ENCODE measurements around the gene MLXIP.
A peak's percentile ranks its signal among the peaks of the same experiment; 100 is the strongest.

Gene MLXIP

GRCh38 chr12:122078141-122079032 is at the start of gene MLXIP:
TSS of gene MLXIP (plus strand) at chr12:122078756. CDS start at chr12:122078854, 98 bp downstream.
- peak within 1 kb of the TSS; percentile 28 for H3K27ac ChIP-seq (ENCODE audit: low read depth, low read length)
- H3K9ac ChIP-seq (ENCODE audit: low read depth, low read length) = peak within 1 kb of the TSS; percentile 75; the same call in 1 of the 2 replicates
- H3K9me3 ChIP-seq (ENCODE audit: control insufficient read depth, insufficient read depth, low read length) = no peaks in the 10 kb centered on the region
- peak within 1 kb of the TSS; percentile 61 for H3K4me3 ChIP-seq (ENCODE audit: low read depth, low read length)
- no peaks in the 10 kb centered on the region for H3K36me3 ChIP-seq (ENCODE audit: control insufficient read depth, insufficient read depth, low read length)
- peaks cover 28% of the 10 kb centered on the region for H3K27me3 ChIP-seq (ENCODE audit: control insufficient read depth, insufficient read depth, low read length)
- H3K4me1 ChIP-seq (ENCODE audit: control insufficient read depth, insufficient read depth, low read length) = peaks cover 10% of the 10 kb centered on the region; the same call in 1 of the 2 replicates

- H3K9ac ChIP-seq (ENCODE audit: low read depth, low read length) = no peak overlapping the region
- no peaks in the 10 kb centered on the region for H3K36me3 ChIP-seq (ENCODE audit: control insufficient read depth, insufficient read depth, low read length)
- H3K27ac ChIP-seq (ENCODE audit: low read depth, low read length) = no peak overlapping the region
- H3K27me3 ChIP-seq (ENCODE audit: control insufficient read depth, insufficient read depth, low read length) = no peaks in the 10 kb centered on the region
- peaks cover 7% of the 10 kb centered on the region; the same call in 1 of the 2 replicates for H3K4me1 ChIP-seq (ENCODE audit: control insufficient read depth, insufficient read depth, low read length)
- H3K9me3 ChIP-seq (ENCODE audit: control insufficient read depth, insufficient read depth, low read length) = no peaks in the 10 kb centered on the region
- H3K4me3 ChIP-seq (ENCODE audit: low read depth, low read length) = no peak overlapping the region
Measured at GRCh38 chr12:122028905-122029560, 49.5 kb upstream of the MLXIP start.

- Histone ChIP-seq H3K9ac (ENCODE audit: low read depth, low read length) (no peak overlapping the region), H3K36me3 (ENCODE audit: control insufficient read depth, insufficient read depth, low read length) (no peaks in the 10 kb centered on the region), H3K4me1 (ENCODE audit: control insufficient read depth, insufficient read depth, low read length) (peaks cover 7% of the 10 kb centered on the region; the same call in 1 of the 2 replicates), H3K9me3 (ENCODE audit: control insufficient read depth, insufficient read depth, low read length) (no peaks in the 10 kb centered on the region), H3K4me3 (ENCODE audit: low read depth, low read length) (no peak overlapping the region), H3K27ac (ENCODE audit: low read depth, low read length) (no peak overlapping the region), H3K27me3 (ENCODE audit: control insufficient read depth, insufficient read depth, low read length) (no peaks in the 10 kb centered on the region)
Measured at GRCh38 chr12:122029620-122030423, 48.7 kb upstream of the MLXIP start.

- H3K4me3 ChIP-seq (ENCODE audit: low read depth, low read length) = no peak overlapping the region
- H3K27me3 ChIP-seq (ENCODE audit: control insufficient read depth, insufficient read depth, low read length) = no peaks in the 10 kb centered on the region
- no peaks in the 10 kb centered on the region for H3K9me3 ChIP-seq (ENCODE audit: control insufficient read depth, insufficient read depth, low read length)
- H3K36me3 ChIP-seq (ENCODE audit: control insufficient read depth, insufficient read depth, low read length) = peaks cover 5% of the 10 kb centered on the region; the same call in 1 of the 2 replicates
- no peak overlapping the region for H3K27ac ChIP-seq (ENCODE audit: low read depth, low read length)
- no peak overlapping the region for H3K9ac ChIP-seq (ENCODE audit: low read depth, low read length)
- H3K4me1 ChIP-seq (ENCODE audit: control insufficient read depth, insufficient read depth, low read length) = peaks cover 7% of the 10 kb centered on the region; the same call in 1 of the 2 replicates
Measured at GRCh38 chr12:122030424-122031035, 48.0 kb upstream of the MLXIP start.

GRCh38 chr12:122031342-122032216 is 47.0 kb upstream of the MLXIP start:
- Histone ChIP-seq H3K9ac (ENCODE audit: low read depth, low read length) (no peak overlapping the region), H3K4me1 (ENCODE audit: control insufficient read depth, insufficient read depth, low read length) (peaks cover 7% of the 10 kb centered on the region; the same call in 1 of the 2 replicates), H3K9me3 (ENCODE audit: control insufficient read depth, insufficient read depth, low read length) (no peaks in the 10 kb centered on the region), H3K36me3 (ENCODE audit: control insufficient read depth, insufficient read depth, low read length) (peaks cover 14% of the 10 kb centered on the region), H3K27me3 (ENCODE audit: control insufficient read depth, insufficient read depth, low read length) (no peaks in the 10 kb centered on the region), H3K4me3 (ENCODE audit: low read depth, low read length) (no peak overlapping the region), H3K27ac (ENCODE audit: low read depth, low read length) (no peak overlapping the region)

- Histone ChIP-seq H3K36me3 (ENCODE audit: control insufficient read depth, insufficient read depth, low read length) (peaks cover 22% of the 10 kb centered on the region), H3K9ac (ENCODE audit: low read depth, low read length) (no peak overlapping the region), H3K27ac (ENCODE audit: low read depth, low read length) (no peak overlapping the region), H3K27me3 (ENCODE audit: control insufficient read depth, insufficient read depth, low read length) (no peaks in the 10 kb centered on the region), H3K9me3 (ENCODE audit: control insufficient read depth, insufficient read depth, low read length) (no peaks in the 10 kb centered on the region), H3K4me1 (ENCODE audit: control insufficient read depth, insufficient read depth, low read length) (peaks cover 7% of the 10 kb centered on the region; the same call in 1 of the 2 replicates), H3K4me3 (ENCODE audit: low read depth, low read length) (no peak overlapping the region)
Measured at GRCh38 chr12:122032580-122032979, 46.0 kb upstream of the MLXIP start.

- H3K4me1 ChIP-seq (ENCODE audit: control insufficient read depth, insufficient read depth, low read length) = no peaks in the 10 kb centered on the region
- peaks cover 30% of the 10 kb centered on the region for H3K36me3 ChIP-seq (ENCODE audit: control insufficient read depth, insufficient read depth, low read length)
- no peak overlapping the region for H3K4me3 ChIP-seq (ENCODE audit: low read depth, low read length)
- no peak overlapping the region for H3K9ac ChIP-seq (ENCODE audit: low read depth, low read length)
- H3K27me3 ChIP-seq (ENCODE audit: control insufficient read depth, insufficient read depth, low read length) = no peaks in the 10 kb centered on the region
- no peak overlapping the region for H3K27ac ChIP-seq (ENCODE audit: low read depth, low read length)
- no peaks in the 10 kb centered on the region for H3K9me3 ChIP-seq (ENCODE audit: control insufficient read depth, insufficient read depth, low read length)
Measured at GRCh38 chr12:122035292-122035691, 43.3 kb upstream of the MLXIP start.

- Histone ChIP-seq H3K4me3 (ENCODE audit: low read depth, low read length) (no peak overlapping the region), H3K36me3 (ENCODE audit: control insufficient read depth, insufficient read depth, low read length) (peaks cover 30% of the 10 kb centered on the region), H3K27ac (ENCODE audit: low read depth, low read length) (no peak overlapping the region), H3K27me3 (ENCODE audit: control insufficient read depth, insufficient read depth, low read length) (no peaks in the 10 kb centered on the region), H3K4me1 (ENCODE audit: control insufficient read depth, insufficient read depth, low read length) (no peaks in the 10 kb centered on the region), H3K9me3 (ENCODE audit: control insufficient read depth, insufficient read depth, low read length) (no peaks in the 10 kb centered on the region), H3K9ac (ENCODE audit: low read depth, low read length) (no peak overlapping the region)
Measured at GRCh38 chr12:122036153-122036552, 42.4 kb upstream of the MLXIP start.

- no peaks in the 10 kb centered on the region for H3K4me1 ChIP-seq (ENCODE audit: control insufficient read depth, insufficient read depth, low read length)
- H3K9ac ChIP-seq (ENCODE audit: low read depth, low read length) = no peak overlapping the region
- H3K4me3 ChIP-seq (ENCODE audit: low read depth, low read length) = no peak overlapping the region
- no peaks in the 10 kb centered on the region for H3K27me3 ChIP-seq (ENCODE audit: control insufficient read depth, insufficient read depth, low read length)
- peaks cover 44% of the 10 kb centered on the region for H3K36me3 ChIP-seq (ENCODE audit: control insufficient read depth, insufficient read depth, low read length)
- H3K27ac ChIP-seq (ENCODE audit: low read depth, low read length) = no peak overlapping the region
- peaks cover 3% of the 10 kb centered on the region for H3K9me3 ChIP-seq (ENCODE audit: control insufficient read depth, insufficient read depth, low read length)
Measured at GRCh38 chr12:122040579-122041386, 37.8 kb upstream of the MLXIP start.

Measured in HUES48 (cell line).